ENCODE results near the gene TFAP2A. TPM values are rescaled to one million over a fixed set of nuclear protein-coding genes. Genes with fewer than 3 reads are reported as not detected.

TFAP2A gene
- total and polyA plus RNA-seq, 2 experiments from 2014 or later = 0.17 TPM; not detected in 1

- Histone ChIP-seq H3K27ac (no peak overlapping the region), H3K4me3 (no peak overlapping the region), H3K27me3 (peaks cover 93% of the 10 kb centered on the region), H3K9me3 (ENCODE audit: low read depth) (no peaks in the 10 kb centered on the region), H3K36me3 (no peaks in the 10 kb centered on the region), H3K4me1 (ENCODE audit: low read depth) (peaks cover 4% of the 10 kb centered on the region)
- no peak for TF ChIP-seq CTCF (IDR thresholded peaks at IDR 0.05; ENCODE audit: low read depth, low read length)
- DNase-seq (ENCODE audit: low read depth in 1 of 2, low spot score in 1 of 2) = no peak
Measured at GRCh38 chr6:10407018-10407673, 7.7 kb downstream of the TFAP2A start.

- Histone ChIP-seq H3K4me1 (ENCODE audit: low read depth) (no peaks in the 10 kb centered on the region), H3K4me3 (no peak overlapping the region), H3K36me3 (no peaks in the 10 kb centered on the region), H3K27me3 (peaks cover 93% of the 10 kb centered on the region), H3K9me3 (ENCODE audit: low read depth) (no peaks in the 10 kb centered on the region), H3K27ac (no peak overlapping the region)
- TF ChIP-seq CTCF (IDR thresholded peaks at IDR 0.05; ENCODE audit: low read depth, low read length) = no peak
- DNase-seq (ENCODE audit: low read depth in 1 of 2, low spot score in 1 of 2) = no peak
Measured at GRCh38 chr6:10406556-10406955, 8.3 kb downstream of the TFAP2A start.

GRCh38 chr6:10405513-10405900, 9.4 kb downstream of the TFAP2A start:
- peaks cover 93% of the 10 kb centered on the region for H3K27me3 ChIP-seq

GRCh38 chr6:10404799-10405512, 9.9 kb downstream of the TFAP2A start:
- H3K9me3 ChIP-seq (ENCODE audit: low read depth) = no peaks in the 10 kb centered on the region
- H3K4me3 ChIP-seq = peak overlapping the region; percentile 36
- H3K27ac ChIP-seq = no peak overlapping the region
- H3K4me1 ChIP-seq (ENCODE audit: low read depth) = no peaks in the 10 kb centered on the region
- H3K36me3 ChIP-seq = no peaks in the 10 kb centered on the region
- peaks cover 93% of the 10 kb centered on the region for H3K27me3 ChIP-seq
- no peak for TF ChIP-seq CTCF (IDR thresholded peaks at IDR 0.05; ENCODE audit: low read depth, low read length)
- no peak for DNase-seq (ENCODE audit: low read depth in 1 of 2, low spot score in 1 of 2)

More at GRCh38 chr6:10405513-10405900, 9.4 kb downstream of the TFAP2A start:
- Histone ChIP-seq H3K9me3 (ENCODE audit: low read depth) (no peaks in the 10 kb centered on the region), H3K4me3 (no peak overlapping the region), H3K4me1 (ENCODE audit: low read depth) (no peaks in the 10 kb centered on the region), H3K36me3 (no peaks in the 10 kb centered on the region), H3K27ac (no peak overlapping the region)
- TF ChIP-seq CTCF (IDR thresholded peaks at IDR 0.05; ENCODE audit: low read depth, low read length) = no peak
- DNase-seq (ENCODE audit: low read depth in 1 of 2, low spot score in 1 of 2) = no peak

- Histone ChIP-seq H3K27me3 (peaks cover 93% of the 10 kb centered on the region), H3K4me1 (ENCODE audit: low read depth) (no peaks in the 10 kb centered on the region), H3K27ac (no peak overlapping the region)
Measured at GRCh38 chr6:10404107-10404798, 10.6 kb downstream of the TFAP2A start.

More at GRCh38 chr6:10404107-10404798, 10.6 kb downstream of the TFAP2A start:
- Histone ChIP-seq H3K4me3 (peak overlapping the region; percentile 36), H3K36me3 (no peaks in the 10 kb centered on the region), H3K9me3 (ENCODE audit: low read depth) (no peaks in the 10 kb centered on the region)
- peak; percentile 97 for DNase-seq (ENCODE audit: low read depth in 1 of 2, low spot score in 1 of 2)
- TF ChIP-seq CTCF (IDR thresholded peaks at IDR 0.05; ENCODE audit: low read depth, low read length) = peak; percentile 44

All from cardiac muscle cell (in vitro differentiated cells and primary cell).